Fibroblast of lung (primary cell): ENCODE data around the gene CCDC150. TPM values are rescaled to one million over a fixed set of nuclear protein-coding genes. Genes with fewer than 3 reads are reported as not detected.

Experiments
- DNase-seq, 2 donors: peaks; one replicate each; pipeline versions ENCODE4 v3.0.0 to v3.0.0-alpha.2; 2010; ENCODE audit warnings: low read depth in 2 of 2
- H2AFZ ChIP-seq: 2 replicates; pipeline ENCODE4 v1.5.1; 2012; ENCODE audit warnings: low read length, control low read depth, inconsistent platforms
- H3K27ac ChIP-seq: 2 replicates; pipeline ENCODE4 v1.5.1; 2011; ENCODE audit warnings: low read length, control low read depth; ENCODE audit not compliant: insufficient read depth
- H3K27me3 ChIP-seq: 2 replicates; pipeline ENCODE4 v1.5.1; 2011; ENCODE audit warnings: mild to moderate bottlenecking, low read length; ENCODE audit not compliant: control insufficient read depth, insufficient read depth
- H3K36me3 ChIP-seq: 2 replicates; pipeline ENCODE4 v1.5.1; 2011; ENCODE audit warnings: low read length; ENCODE audit not compliant: control insufficient read depth, insufficient read depth
- H3K4me1 ChIP-seq: 2 replicates; pipeline ENCODE4 v1.5.1; 2011; ENCODE audit warnings: low read length; ENCODE audit not compliant: control insufficient read depth, insufficient read depth; ENCODE audit errors: extremely low read depth
- H3K4me2 ChIP-seq: 2 replicates; pipeline ENCODE4 v1.5.1; 2011; ENCODE audit warnings: low read length, control low read depth; ENCODE audit not compliant: insufficient read depth; ENCODE audit errors: extremely low read depth
- H3K4me3 ChIP-seq, 4 experiments: fragments of 200-600 bp in 1 of 4; sonication (generic) in 1 of 4; replicated peaks in 1 of 4; 2 replicates each; pipeline ENCODE4 v1.5.1; 2011 to 2016; ENCODE audit warnings: low read length in 4 of 4, low read depth in 3 of 4, mild to moderate bottlenecking in 3 of 4, control low read depth in 2 of 4, inconsistent platforms in 1 of 4, mixed read lengths in 1 of 4; ENCODE audit not compliant: insufficient read depth in 1 of 4; ENCODE audit errors: control extremely low read depth in 1 of 4
- H3K79me2 ChIP-seq: 2 replicates; pipeline ENCODE4 v1.5.1; 2012; ENCODE audit warnings: mild to moderate bottlenecking, low read length, inconsistent platforms; ENCODE audit not compliant: control insufficient read depth, insufficient read depth
- H3K9ac ChIP-seq: 2 replicates; pipeline ENCODE4 v1.5.1; 2011; ENCODE audit warnings: mild to moderate bottlenecking, low read length, control low read depth; ENCODE audit not compliant: insufficient read depth
- H3K9me3 ChIP-seq: 2 replicates; pipeline ENCODE4 v1.5.1; 2012; ENCODE audit warnings: low read depth, low read length; ENCODE audit not compliant: control insufficient read depth, insufficient read depth
- H4K20me1 ChIP-seq: 2 replicates; pipeline ENCODE4 v1.5.1; 2011; ENCODE audit warnings: low read length; ENCODE audit not compliant: control insufficient read depth, insufficient read depth; ENCODE audit errors: extremely low read depth
- CTCF ChIP-seq, 2 donors: IDR thresholded peaks in 1 of 2; conservative IDR thresholded peaks in 1 of 2; 1 replicate in 1 of 2; 2 replicates in 1 of 2; pipeline ENCODE4 v1.5.1; 2011 to 2012; ENCODE audit warnings: low read length in 2 of 2, control low read depth in 1 of 2, inconsistent platforms in 1 of 2, low read depth in 1 of 2, mild to moderate bottlenecking in 1 of 2
- EZH2 ChIP-seq: IDR thresholded peaks from 2 replicates; pipeline ENCODE4 v1.5.1; 2012; ENCODE audit warnings: low read length, control low read depth, mild to moderate bottlenecking; ENCODE audit errors: missing control alignments
- polyA plus RNA-seq, 2 donors: library from polyadenylated mRNA; depleted of rRNA in 1 of 2; stranded (reverse) in 1 of 2; unstranded in 1 of 2; fragments of >200 nt; gene quantifications; 2 replicates each; pipeline ENCODE4 v1.2.1, GENCODE V29; 2011 to 2012; ENCODE audit warnings: missing spikeins in 1 of 2
- total RNA-seq: library from RNA; depleted of rRNA; stranded (reverse); fragments of >200 nt; gene quantifications from 2 replicates; pipeline ENCODE4 v1.2.1, GENCODE V29; 2014

The CCDC150 gene
- total and polyA plus RNA-seq, 2 donors (not counting 1 experiment from before 2014, with no cell fraction given) = 1.5 to 5.1 TPM

GRCh38 chr2:196739031-196739430 is 99.5 kb downstream of the CCDC150 start:
- peak in 1 of 2 donors; percentile 56 for DNase-seq
- no peaks in the 10 kb centered on the region for H3K9me3 ChIP-seq
- no peak for TF ChIP-seq CTCF (conservative IDR thresholded peaks at IDR 0.05 in 1 of 2, IDR thresholded peaks at IDR 0.05 in 1 of 2; ENCODE audit: low read depth in 1 of 2, low read length in 2 of 2)
- no peak for TF ChIP-seq EZH2
- H3K27me3 ChIP-seq = no peaks in the 10 kb centered on the region
- no peaks in the 10 kb centered on the region for H3K36me3 ChIP-seq
- no peaks in the 10 kb centered on the region for H4K20me1 ChIP-seq
- no peak overlapping the region for H3K4me2 ChIP-seq
- H3K4me1 ChIP-seq = no peaks in the 10 kb centered on the region
- no peak overlapping the region for H3K4me3 ChIP-seq
- H3K9ac ChIP-seq = no peak overlapping the region
- H3K27ac ChIP-seq = no peak overlapping the region
- no peaks in the 10 kb centered on the region for H3K79me2 ChIP-seq
- no peak overlapping the region for H2AFZ ChIP-seq

GRCh38 chr2:196742216-196742615 is 102.7 kb downstream of the CCDC150 start:
- Histone ChIP-seq H4K20me1 (no peaks in the 10 kb centered on the region), H3K4me1 (no peaks in the 10 kb centered on the region), H3K9me3 (no peaks in the 10 kb centered on the region), H3K4me2 (no peak overlapping the region), H3K79me2 (no peaks in the 10 kb centered on the region), H3K4me3 (no peak overlapping the region), H3K27me3 (no peaks in the 10 kb centered on the region), H3K27ac (no peak overlapping the region), H3K9ac (no peak overlapping the region), H3K36me3 (no peaks in the 10 kb centered on the region), H2AFZ (no peak overlapping the region)
- TF ChIP-seq CTCF (conservative IDR thresholded peaks at IDR 0.05 in 1 of 2, IDR thresholded peaks at IDR 0.05 in 1 of 2; ENCODE audit: low read depth in 1 of 2, low read length in 2 of 2) (no peak), EZH2 (no peak)
- DNase-seq = no peak

- no peak for DNase-seq
- Histone ChIP-seq H3K36me3 (no peaks in the 10 kb centered on the region), H4K20me1 (no peaks in the 10 kb centered on the region), H3K27me3 (no peaks in the 10 kb centered on the region), H3K79me2 (no peaks in the 10 kb centered on the region), H2AFZ (no peak overlapping the region), H3K9ac (no peak overlapping the region), H3K27ac (no peak overlapping the region), H3K4me1 (no peaks in the 10 kb centered on the region), H3K4me2 (no peak overlapping the region), H3K4me3 (no peak overlapping the region), H3K9me3 (no peaks in the 10 kb centered on the region)
- TF ChIP-seq EZH2 (no peak), CTCF (conservative IDR thresholded peaks at IDR 0.05 in 1 of 2, IDR thresholded peaks at IDR 0.05 in 1 of 2; ENCODE audit: low read depth in 1 of 2, low read length in 2 of 2) (no peak)
Observed at GRCh38 chr2:196742685-196743084, 103.2 kb downstream of the CCDC150 start.
